Left ventricle myocardium superior (tissue), 1 donor: ENCODE results near the gene MOSPD3. TPM values are rescaled to one million over a fixed set of nuclear protein-coding genes. Genes with fewer than 3 reads are reported as not detected.

Experiments
- ATAC-seq: fragments of 200-7000 bp; cut with Tn5 transposase; one replicate; pipeline ENCODE4 v1.9.1; 2020; ENCODE audit warnings: mild to moderate bottlenecking, moderate library complexity
- DNase-seq: peaks from one replicate; pipeline ENCODE4 v3.0.0-alpha.2; 2020
- intact Hi-C: fragments of 100-400 bp; cut with micrococcal nuclease; formaldehyde crosslinking; loops from one replicate; pipeline ENCODE4 v1.11.0; 2022
- total RNA-seq: library from RNA; stranded (reverse); fragmentation: NEBNext Ultra II Directional; extraction: Animal tissue kit (Norgen Biotek cat#: 25700); gene quantifications from one replicate; pipeline ENCODE4 v1.2.1, GENCODE V29; 2021
- donor health status: DM: no; HTN: yes; CAD: no; lungs with severe emphysema.

MOSPD3 gene
- total RNA-seq, 1 donor from 2014 or later, result 9.1 TPM

DNA sequence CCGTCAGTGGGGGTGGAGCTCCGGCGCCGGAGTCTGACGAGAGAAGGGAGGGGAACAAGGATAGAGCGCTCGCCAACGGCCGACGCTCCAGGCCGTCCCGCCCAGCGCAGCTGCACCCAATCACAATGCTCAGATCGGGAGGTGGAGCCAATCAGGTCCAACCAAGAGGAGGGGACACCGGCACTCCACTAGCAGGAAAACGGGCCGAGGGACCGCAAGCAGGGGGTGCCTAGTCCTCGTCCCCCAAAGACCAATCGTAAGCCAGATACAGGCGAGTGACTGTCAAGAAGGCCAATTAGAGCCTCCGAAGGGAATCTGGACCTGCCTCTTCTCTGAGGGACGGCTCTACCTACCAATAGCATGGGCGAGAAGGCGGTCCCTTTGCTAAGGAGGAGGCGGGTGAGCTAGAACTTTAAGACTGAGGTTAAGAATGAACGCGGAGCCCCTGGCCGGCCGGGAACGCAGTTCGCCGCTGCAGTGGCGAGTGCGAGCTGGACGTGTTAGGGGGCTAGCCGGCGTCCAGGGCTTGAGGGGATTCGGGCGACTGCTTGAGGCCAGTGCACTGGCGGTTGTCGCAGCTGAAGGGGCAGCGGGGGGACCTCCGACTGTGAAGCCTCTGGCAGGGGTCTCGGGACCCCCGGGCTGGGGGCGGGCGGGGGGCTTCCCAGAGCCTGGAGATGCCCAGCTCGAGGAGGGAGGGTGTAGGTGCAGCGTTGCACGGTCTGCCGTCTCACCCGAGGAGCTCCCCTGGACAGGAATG is 25.9 kb upstream of the MOSPD3 start, which contains the start of gene FBXO24:
Gene FBXO24, plus strand, starts transcription at position 63 of the 760 bp plus-strand sequence. Its CDS starts 298 bp downstream, at position 361.
- intact Hi-C loops, result no loop called here
- ATAC-seq (peak; percentile 90), DNase-seq (peak; percentile 99)

GRCh38 chr7:100588438-100588837 is 23.9 kb upstream of the MOSPD3 start:
- intact Hi-C loops, result no loop called here
- DNase-seq, result no peak

DNA sequence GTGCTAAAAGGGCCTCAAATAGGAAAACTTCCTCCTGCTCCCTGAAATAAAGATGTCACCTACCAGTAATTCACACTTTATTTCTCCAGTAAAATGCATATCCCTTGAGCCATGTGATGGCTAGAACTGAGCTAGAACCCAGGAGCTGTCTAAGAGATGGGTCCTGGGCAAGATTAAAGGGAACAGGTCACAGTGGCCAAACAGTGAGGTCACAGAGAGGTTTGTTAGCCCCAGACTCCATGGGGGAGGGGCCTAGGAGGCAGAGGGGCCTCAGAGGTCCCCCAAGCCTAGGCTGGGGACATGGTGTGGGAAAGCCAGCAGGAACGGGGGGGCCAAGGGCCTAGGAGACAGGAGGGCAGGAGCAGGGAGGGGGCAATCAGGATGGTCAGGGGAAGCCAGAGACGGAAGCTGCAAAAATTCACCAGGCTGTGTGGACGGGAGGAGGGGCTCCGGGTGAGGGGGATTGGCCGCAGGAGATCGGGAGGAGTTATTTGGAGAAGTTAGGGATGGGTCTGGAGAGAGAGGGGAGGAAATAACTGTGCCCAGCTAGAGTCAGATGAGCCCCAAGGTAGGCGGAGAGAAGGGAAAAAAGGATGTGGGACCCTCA is 22.9 kb upstream of the MOSPD3 start:
- no peak for DNase-seq
- intact Hi-C loops, result no loop called here
- ATAC-seq, result no peak

More at GRCh38 chr7:100588438-100588837, 23.9 kb upstream of the MOSPD3 start:
- ATAC-seq, result no peak

- ATAC-seq, result no peak
- intact Hi-C loops, result no loop called here
- DNase-seq, result peak; percentile 71
Measured at GRCh38 chr7:100590077-100590737, 22.1 kb upstream of the MOSPD3 start.

DNA sequence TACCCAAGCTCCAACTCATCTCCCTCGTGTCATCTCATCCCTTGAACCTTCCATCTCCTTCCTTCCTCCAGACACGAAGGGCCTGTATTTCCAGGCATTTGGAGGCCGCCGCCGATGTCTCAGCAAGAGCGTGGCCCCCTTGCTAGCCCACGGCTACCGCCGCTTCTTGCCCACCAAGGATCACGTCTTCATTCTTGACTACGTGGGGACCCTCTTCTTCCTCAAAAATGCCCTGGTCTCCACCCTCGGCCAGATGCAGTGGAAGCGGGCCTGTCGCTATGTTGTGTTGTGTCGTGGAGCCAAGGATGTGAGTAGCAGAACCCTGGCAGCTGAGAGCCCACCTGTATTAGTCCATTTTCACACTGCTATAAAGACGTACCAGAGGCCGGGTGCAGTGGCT is 20.7 kb upstream of the MOSPD3 start:
- intact Hi-C loops, result no loop called here
- DNase-seq (peak; percentile 12), ATAC-seq (no peak)

- intact Hi-C loops, result no loop called here
- DNase-seq, result no peak
- no peak for ATAC-seq
Measured at GRCh38 chr7:100595188-100595587, 17.2 kb upstream of the MOSPD3 start.

DNA sequence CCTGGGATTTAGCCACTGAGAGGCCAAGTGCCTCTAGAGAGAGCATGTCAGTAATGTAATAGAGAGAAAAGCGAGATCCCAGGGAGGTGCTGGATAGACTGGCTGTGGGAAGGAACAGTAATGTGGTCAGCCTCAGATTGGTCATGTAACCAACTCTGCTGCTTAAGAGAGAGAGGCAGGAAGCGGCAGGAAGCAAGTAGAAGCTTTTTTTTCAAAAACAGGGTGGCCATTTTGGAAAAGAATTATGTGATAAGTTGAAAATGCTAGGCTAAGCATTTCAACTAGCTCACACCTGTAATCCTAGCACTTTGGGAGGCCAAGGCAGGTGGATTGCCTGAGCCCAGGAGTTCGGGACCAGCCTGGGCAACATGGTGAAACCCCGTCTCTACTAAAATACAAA is 13.9 kb upstream of the MOSPD3 start:
- no peak for DNase-seq
- no peak for ATAC-seq
- intact Hi-C loops, result no loop called here

- intact Hi-C loops, result no loop called here
- no peak for ATAC-seq
Measured at GRCh38 chr7:100599911-100600729, 12.2 kb upstream of the MOSPD3 start.

DNA sequence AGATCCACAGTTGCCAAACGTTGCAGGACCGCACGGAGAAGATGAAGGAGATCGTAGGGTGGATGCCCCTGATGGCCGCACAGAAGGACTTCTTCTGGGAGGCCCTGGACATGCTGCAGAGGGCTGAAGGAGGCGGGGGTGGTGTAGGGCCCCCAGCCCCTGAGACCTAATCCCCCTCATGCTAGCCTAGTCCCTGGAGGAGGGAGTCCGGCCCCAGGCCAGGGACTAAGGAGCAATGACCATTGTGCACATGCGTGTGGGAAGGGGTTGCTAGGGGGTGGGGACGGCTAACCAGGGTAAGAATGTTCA is 11.7 kb upstream of the MOSPD3 start:
- intact Hi-C loops, result no loop called here
- ATAC-seq (no peak), DNase-seq (no peak)

More at GRCh38 chr7:100599911-100600729, 12.2 kb upstream of the MOSPD3 start:
- DNase-seq, result no peak

DNA sequence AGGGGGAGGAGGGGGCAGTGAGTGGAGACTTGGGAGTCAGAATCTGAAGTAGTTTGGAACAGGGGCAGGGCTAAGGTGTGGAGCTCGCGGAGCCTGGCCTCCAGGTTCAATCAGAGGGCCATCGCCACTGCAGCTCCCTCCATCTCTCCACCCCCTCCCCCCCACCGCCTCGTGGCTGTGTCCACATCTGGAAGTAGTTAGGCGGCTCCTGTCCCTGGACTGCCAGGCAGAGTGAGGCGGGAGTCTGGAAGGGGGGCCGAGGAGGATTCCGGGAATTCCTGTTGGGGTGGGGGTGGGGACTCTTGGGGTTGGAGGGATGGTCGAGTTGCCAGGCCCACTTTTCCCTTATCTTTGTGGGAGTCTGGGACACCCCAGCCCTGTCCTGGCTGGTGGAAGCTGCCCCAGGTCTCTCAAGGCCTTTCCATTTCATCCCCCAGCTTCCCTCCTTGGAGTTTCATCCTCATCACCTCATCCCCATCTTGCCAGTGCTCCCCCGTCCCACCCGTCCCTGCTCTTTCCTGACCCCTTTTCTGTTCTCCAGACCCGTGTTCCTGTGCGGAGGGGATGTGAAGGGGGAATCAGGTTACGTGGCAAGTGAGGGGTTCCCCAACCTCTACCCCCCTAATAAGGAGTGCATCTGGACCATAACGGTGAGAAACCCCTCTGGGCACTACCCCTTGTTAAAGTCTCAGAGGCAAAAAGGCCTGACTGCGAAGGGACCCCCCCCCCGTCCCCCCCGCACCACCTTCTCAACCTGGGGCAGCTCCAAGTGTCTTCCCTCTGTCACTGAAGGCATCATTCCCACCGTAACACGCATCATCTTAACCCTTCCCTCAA is 9.2 kb upstream of the MOSPD3 start:
- intact Hi-C loops, result no loop called here
- ATAC-seq (peak; percentile 65), DNase-seq (peak; percentile 86)

GRCh38 chr7:100603726-100604027 is 8.7 kb upstream of the MOSPD3 start:
- intact Hi-C loops, result no loop called here
- ATAC-seq, result no peak
- no peak for DNase-seq

DNA sequence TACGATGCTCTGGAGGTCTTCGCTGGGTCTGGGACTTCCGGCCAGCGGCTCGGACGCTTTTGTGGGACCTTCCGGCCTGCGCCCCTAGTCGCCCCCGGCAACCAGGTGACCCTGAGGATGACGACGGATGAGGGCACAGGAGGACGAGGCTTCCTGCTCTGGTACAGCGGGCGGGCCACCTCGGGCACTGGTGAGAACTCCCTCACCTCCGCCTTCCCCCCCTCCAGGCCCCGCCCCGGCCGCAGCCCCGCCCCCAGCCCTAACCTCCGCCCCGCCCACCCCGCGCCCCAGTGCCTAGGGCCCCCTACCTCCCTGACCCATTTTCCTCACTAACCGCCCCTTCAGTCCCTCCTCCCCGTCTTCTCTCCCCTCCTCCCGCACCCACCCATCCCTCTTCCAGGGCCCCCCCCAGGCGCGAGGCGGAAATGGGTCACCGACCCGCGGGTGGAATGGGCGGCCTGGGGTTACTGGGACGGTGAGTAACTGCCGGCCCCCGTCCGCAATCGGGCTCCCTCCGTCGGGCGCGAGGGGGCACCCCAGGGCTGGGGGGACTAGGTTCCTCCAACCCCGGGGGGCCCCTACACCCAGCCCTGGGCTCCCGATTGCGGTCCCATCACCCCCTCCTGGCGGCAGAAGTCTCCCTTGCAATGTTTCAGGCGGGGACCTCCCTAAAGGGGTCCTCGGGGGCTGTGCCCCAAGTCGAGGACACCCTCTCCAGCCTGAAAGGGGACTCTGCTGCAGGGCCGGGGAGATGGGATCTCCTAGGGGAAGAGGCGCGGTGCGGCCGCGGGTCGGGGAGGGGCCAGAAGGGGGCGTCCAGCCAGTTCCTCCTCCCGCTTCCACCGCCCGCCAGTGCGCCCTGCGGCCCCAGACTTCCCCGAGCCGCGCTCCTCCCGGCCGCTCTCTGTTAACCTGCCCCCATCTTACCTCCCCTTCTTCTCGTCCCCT is 8.0 kb upstream of the MOSPD3 start:
- peak; percentile 88 for DNase-seq
- intact Hi-C loops, result no loop called here
- ATAC-seq, result peak; percentile 82

DNA sequence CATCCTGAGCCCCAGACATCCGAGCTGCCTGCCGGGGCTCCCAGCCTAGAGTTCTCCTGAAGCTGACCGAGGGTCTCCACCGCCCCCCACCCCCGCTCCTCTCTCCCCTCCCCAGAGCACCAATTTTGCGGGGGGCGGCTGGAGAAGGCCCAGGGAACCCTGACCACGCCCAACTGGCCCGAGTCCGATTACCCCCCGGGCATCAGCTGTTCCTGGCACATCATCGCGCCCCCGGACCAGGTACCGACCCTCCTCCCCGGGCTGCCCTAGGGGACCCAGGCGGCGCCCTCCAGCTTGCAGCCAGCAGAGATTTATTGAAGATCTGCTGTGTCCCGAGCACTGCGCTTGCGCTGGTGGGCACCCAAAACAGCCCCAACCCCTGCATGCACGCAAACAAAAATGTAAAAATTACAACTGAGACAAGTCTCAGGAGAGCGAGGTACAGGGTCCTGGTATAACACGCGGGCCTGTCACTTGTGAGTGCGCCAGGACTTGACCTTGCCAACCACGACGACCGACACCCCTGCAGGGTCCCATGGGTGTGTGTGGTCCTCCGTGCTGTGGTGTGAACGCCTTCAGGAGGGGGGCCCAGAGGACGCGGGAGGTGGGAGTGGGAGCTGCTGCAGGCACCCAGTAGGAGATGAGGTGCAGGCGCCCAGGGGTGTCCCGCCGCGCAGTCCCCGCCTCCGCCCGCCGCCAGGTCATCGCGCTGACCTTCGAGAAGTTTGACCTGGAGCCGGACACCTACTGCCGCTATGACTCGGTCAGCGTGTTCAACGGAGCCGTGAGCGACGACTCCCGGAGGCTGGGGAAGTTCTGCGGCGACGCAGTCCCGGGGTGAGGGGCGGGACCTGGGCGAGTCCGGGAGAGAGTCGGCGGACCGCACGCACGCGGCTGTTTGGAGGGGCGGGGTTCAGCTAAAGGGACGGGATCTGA is 7.1 kb upstream of the MOSPD3 start:
- ATAC-seq (peak; percentile 33), DNase-seq (peak; percentile 77)
- intact Hi-C loops, result no loop called here

DNA sequence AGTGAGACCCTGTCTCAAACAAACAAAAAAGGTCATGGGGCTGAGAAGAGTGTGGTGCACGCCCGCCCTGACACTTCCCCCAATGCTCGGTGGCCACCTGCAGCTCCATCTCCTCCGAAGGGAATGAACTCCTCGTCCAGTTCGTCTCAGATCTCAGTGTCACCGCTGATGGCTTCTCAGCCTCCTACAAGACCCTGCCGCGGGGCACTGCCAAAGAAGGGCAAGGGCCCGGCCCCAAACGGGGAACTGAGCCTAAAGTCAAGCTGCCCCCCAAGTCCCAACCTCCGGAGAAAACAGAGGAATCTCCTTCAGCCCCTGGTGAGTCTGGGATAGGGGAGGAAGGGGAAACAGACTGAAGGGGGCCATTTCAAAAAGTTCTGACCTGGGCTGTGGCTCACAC is 6.0 kb upstream of the MOSPD3 start:
- DNase-seq (no peak), ATAC-seq (no peak)
- intact Hi-C loops, result no loop called here

GRCh38 chr7:100607111-100607510 is 5.2 kb upstream of the MOSPD3 start:
- intact Hi-C loops, result no loop called here
- ATAC-seq, result no peak
- DNase-seq, result no peak

DNA sequence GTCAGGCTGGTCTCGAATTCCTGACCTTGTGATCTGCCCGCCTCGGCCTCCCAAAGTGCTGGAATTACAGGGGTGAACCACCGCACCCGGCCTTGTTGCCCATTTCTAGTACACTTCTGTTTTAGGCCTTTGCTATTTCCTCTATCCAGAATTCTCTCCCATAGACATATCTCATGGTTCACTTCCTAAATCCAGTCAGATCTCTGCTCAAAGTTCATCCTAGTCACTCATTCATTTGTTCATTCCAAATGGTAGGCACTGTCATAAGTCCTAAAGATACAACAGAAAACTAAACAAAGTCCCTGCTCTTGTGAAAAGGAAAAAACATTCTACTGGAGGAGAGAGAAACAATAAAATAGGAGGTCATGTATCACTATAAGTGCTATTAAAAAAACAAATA is 2.4 kb upstream of the MOSPD3 start:
- ATAC-seq, result no peak
- intact Hi-C loops, result no loop called here

More for the DNA sequence above, 2.4 kb upstream of the MOSPD3 start:
- no peak for DNase-seq
